Midbrain (tissue), 1 donor: ENCODE data around the gene KCTD17.

Experiments
- DNase-seq: peaks from one replicate; lab custom pipeline; 2025; lab: John Stamatoyannopoulos, UW

Gene KCTD17

DNA sequence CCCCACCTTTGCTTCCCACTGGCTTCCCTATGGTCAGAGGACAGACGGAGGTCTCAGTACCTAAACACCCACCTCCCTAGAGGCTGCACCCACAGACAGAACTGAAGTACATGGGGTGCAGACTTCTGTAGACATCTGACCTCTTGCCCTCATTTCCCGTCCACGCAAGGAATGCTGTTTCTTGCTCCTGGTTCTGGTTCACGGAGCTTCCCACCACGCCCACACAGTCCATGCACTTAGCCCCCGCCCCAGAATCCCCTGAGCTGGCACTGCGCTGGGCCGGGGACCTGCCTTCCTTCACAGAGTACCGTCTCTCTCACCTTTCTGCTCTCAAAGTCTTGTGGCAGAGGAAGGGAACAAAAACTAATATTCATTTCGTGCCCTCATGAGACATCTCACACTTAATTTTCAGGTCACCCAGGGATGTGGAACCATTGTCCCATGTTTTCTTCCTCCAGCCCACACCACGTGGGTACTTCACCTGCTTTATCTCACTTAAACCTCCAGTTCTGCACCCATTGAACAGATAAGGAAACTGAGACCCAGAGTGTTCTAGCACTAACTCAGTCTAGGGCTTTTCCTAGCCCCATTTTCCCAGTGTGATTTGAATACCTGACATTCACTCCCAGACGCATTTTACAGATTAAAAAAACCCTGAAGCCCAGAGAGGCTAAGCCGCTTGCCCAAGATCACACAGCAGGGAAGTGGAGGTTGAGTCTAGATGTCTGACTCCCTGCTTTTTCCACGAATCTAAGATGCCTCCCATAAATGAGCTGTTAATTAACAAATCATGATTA lies 52.3 kb downstream of the KCTD17 start:
- DNase-seq, result no peak

DNA sequence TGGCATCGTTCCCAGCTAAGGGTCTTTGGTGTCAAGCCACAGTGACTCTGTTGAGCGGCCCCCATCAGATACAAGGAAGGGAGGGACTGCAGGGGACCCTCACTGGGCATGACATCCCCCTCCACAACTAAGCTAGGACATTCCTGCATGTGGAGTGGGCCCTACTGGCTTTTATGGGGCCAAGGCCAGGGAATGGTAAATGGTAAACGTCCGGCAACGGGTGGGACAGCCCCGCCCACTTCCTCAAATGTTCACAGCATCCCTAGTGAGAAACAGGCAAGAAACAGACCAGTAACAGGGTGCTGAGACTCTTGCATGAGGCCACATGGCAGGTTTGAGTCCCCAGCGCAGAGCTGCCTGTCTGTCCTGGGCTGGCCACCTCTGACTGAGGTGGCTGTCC lies 53.6 kb downstream of the KCTD17 start:
- DNase-seq, result no peak

DNA sequence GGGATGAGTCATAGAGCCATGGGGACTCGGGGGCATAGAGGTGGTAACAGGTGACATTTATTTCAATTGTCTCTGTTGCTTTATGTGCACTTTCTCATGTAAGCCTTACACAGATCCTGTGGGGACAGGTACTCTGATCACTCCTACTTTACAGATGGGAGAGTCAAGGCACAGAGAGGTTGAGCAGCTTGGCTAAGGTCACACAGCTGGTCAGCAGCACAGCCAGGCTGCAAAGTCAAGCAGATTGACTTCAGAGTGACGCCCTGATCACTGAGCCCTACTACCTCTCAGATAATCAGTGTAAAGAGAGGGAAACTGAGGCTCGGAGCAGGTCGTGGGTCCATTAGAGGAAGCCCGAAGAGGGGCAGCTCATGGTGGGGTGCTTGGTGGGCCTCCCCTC lies 54.4 kb downstream of the KCTD17 start:
- DNase-seq, result no peak

DNA sequence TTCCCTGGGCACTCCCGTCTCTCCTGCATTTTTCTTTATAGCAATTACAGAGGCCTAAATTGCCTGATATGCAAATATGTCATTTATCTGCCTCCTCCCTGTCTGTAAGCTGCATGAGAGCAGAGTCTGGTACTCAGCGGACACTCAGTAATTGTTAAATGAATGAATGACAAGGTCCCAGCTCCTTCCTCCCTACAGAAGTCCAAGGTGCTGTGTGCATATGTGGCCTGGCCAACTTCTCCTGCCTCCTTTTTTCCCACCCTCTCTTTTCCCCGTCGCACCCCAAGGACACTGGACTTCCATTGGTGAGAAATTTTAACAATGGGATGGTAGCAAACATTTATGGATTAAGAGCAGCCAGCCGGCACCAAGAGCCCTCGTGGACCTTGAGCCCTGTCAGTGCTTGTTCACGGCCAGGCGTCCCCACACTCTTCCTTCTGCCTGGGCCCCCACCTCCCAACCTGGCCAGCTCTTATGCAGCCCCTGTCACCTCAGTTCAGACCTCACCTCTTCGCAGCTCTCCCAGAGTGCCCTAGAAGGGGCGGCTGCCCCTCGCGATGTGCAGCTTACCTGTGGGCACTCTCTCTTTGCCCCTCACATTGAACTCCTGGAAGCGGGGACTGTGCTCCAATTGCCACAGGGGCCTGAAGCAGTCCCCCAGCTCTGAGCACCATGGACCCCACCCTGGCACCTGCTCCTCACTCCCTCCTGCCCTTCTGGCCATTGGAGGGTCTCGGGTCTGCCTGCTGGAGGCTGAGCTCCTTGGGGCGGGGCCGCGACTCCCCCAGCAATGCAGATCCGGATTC lies 56.5 kb downstream of the KCTD17 start:
- DNase-seq, result no peak

DNA sequence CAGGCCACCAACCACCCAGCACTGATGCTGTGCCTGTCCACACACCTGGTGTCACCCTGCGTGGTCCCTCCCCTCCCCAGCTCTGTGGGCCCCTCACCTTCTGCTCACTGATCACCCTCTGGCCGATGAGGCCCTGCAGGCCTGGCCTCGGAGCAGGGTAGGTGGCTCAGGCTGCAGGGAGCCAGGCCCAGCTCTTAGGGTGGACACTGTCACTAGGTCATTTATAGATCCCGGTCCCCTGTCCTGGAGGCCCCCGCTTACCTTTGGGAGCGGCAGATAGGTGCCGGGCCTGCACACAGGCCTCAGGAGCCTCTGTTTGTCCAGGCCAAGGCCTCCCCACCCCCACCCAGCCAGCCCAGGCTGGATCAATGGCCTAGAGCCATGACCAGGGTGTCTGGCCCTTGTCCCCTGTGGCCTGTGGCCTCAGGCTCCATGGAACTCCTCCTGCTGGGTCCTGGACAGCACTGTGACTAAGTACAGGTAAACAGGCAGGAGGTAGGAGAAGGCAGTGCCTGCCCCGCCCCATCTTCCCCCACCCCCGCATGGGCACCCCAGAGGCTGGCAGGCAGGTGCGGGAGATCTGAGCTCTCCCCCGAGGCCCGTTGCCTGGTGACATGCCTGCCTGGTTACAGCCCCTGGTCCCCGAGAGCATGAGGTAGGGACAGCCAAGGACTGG lies 57.8 kb downstream of the KCTD17 start, which contains the start of gene TMPRSS6:
Gene TMPRSS6, minus strand, starts transcription at position 472 of the 676 bp plus-strand sequence. CDS start 6,296 bp downstream, outside the sequence.
- no peak for DNase-seq

DNA sequence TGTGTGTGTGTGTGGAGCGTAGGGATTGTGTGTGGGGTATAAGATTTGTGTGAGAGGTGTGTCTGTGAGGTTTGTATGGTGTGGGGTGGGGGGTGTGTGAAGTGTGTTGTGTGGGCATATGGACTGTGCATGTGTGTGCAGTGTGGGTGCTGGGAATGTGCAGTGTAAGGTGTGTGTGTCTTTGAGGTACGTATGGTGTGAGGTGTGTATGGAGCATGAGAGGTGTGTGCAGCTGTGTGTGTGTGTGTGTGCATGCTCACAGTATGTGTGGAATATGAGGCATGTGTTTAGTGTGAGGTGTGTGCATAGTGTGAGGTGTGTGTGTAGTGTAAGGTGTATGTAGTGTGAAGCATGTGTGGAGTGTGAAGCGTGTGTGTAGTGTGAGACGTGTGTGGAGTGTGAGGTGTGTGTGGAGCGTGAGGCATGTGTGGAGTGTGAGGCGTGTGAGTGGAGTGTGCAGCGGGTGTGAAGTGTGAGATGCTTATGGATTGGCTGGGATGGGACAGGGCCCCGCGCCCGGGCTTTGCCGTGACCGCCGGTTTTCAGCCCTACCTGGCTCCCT lies 59.7 kb downstream of the KCTD17 start:
- DNase-seq, result no peak

DNA sequence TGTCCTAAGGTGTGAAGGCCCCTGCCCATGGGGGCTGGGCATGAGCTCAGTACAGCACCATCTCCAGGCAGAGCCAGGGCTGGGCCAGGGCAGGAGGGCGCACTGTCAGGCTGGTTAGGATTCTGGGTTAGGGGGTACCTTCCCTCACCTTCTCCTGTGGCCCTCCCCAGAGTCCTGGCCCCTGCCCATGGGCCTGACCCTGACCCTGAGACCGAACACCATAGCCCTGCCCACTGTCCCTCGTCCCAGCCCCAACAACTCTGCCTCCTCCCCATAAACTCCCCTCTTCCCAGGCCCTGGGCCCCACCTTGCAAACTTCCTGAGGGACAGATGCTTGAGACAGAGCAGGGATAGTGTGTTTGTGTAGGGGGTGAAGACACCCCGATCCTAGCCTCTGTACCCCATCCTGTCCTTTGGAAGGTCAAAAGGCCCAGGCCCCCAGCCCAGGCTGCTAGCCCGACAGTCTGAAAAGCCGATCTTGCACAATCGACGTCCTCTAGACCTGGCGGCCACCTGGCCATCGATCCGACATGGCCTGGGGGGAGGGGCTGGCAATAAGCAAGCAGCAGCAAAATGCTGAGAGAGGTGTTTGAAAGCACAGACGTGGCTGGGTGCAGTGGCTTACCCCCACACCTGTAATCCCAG lies 60.7 kb downstream of the KCTD17 start:
- DNase-seq, result no peak
